Tibial nerve (tissue), 4 donors: ENCODE data around the gene OLFML3. TPM values are rescaled to one million over a fixed set of nuclear protein-coding genes. Genes with fewer than 3 reads are reported as not detected.

ENCODE experiments used
- DNase-seq, 2 donors: peaks; one replicate each; pipeline ENCODE4 v3.0.0-alpha.2; 2019; ENCODE audit warnings: low spot score in 2 of 2
- H3K27ac ChIP-seq, 4 donors: fragments of 200-600 bp; sonication (generic) in 3 of 4; one replicate each; pipeline ENCODE4 v1.5.1; 2017 to 2019; ENCODE audit warnings: mild to moderate bottlenecking in 1 of 4
- H3K27me3 ChIP-seq, 2 donors: fragments of 200-600 bp; sonication (generic) in 1 of 2; one replicate each; pipeline versions ENCODE4 v1.5.1 to v1.6.0; 2017 to 2019
- H3K36me3 ChIP-seq, 3 donors: fragments of 200-600 bp; sonication (generic); one replicate each; pipeline ENCODE4 v1.5.1; 2018 to 2019
- H3K4me1 ChIP-seq, 4 donors: fragments of 200-600 bp; sonication (generic) in 3 of 4; one replicate each; pipeline ENCODE4 v1.5.1; 2017 to 2019
- H3K4me3 ChIP-seq, 4 donors: fragments of 200-600 bp; sonication (generic) in 3 of 4; one replicate each; pipeline ENCODE4 v1.5.1; 2017 to 2019; ENCODE audit warnings: mild to moderate bottlenecking in 1 of 4, moderate library complexity in 1 of 4
- H3K9me3 ChIP-seq, 4 donors: fragments of 200-600 bp; sonication (generic) in 3 of 4; one replicate each; pipeline ENCODE4 v1.5.1; 2017 to 2019
- EP300 ChIP-seq, 2 donors: sonication (generic); formaldehyde crosslinking; IDR thresholded peaks; one replicate each; pipeline ENCODE4 v1.6.1; 2017; ENCODE audit warnings: antibody characterized with exemption in 2 of 2, mild to moderate bottlenecking in 1 of 2
- POLR2A ChIP-seq, 2 donors: fragments of 450-650 bp; IDR thresholded peaks; one replicate each; pipeline ENCODE4 v1.6.1; 2017; ENCODE audit warnings: antibody characterized with exemption in 2 of 2, mild to moderate bottlenecking in 2 of 2, moderate library complexity in 2 of 2
- WGBS, 2 donors: methylation state at CpG; one replicate each; pipeline ENCODE4 v1.1.5; 2018; 5-methylcytosine and 5-hydroxymethylcytosine counted together
- total RNA-seq, 4 donors: library from RNA; depleted of rRNA; stranded (reverse); fragments of >200 nt; gene quantifications; one replicate each; pipeline ENCODE4 v1.1.0, GENCODE V29; 2016
- TF ChIP-seq, protein P1 (sequence below), 5 experiments: fragments of 200-600 bp in 3 of 5; fragments of 450-650 bp in 2 of 5; sonication (generic) in 3 of 5; IDR thresholded peaks; one replicate each; pipeline ENCODE4 v1.5.1; 2016 to 2019; ENCODE audit warnings: antibody characterized with exemption in 5 of 5, mild to moderate bottlenecking in 3 of 5, moderate library complexity in 2 of 5

Gene OLFML3
- total RNA-seq, 4 donors from 2014 or later, result 19.2 to 168 (median 50.0) TPM

DNA sequence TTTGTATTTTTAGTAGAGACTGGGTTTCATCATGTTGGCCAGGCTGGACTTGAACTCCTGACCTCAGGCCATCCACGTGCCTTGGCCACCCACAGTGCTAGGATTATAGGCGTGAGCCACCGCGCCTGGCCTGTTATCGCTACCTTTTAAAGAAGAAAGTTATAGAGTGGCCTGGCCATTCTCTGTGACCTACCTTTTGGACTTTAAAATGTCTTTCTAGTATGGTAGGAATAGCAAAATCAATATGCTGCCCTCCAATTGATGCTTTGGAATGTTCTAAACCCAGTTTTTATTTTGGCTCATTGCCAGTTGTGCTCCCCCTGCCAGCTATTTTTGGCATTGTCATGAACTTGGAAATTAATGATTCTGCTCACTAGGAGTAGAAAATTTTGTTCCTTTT, 30.3 kb upstream of the OLFML3 start:
- TF ChIP-seq, protein P1, sequence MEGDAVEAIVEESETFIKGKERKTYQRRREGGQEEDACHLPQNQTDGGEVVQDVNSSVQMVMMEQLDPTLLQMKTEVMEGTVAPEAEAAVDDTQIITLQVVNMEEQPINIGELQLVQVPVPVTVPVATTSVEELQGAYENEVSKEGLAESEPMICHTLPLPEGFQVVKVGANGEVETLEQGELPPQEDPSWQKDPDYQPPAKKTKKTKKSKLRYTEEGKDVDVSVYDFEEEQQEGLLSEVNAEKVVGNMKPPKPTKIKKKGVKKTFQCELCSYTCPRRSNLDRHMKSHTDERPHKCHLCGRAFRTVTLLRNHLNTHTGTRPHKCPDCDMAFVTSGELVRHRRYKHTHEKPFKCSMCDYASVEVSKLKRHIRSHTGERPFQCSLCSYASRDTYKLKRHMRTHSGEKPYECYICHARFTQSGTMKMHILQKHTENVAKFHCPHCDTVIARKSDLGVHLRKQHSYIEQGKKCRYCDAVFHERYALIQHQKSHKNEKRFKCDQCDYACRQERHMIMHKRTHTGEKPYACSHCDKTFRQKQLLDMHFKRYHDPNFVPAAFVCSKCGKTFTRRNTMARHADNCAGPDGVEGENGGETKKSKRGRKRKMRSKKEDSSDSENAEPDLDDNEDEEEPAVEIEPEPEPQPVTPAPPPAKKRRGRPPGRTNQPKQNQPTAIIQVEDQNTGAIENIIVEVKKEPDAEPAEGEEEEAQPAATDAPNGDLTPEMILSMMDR (IDR thresholded peaks at IDR 0.05), result peak in 4 of 5 experiments; percentile 11 to 40 (median 22)
- TF ChIP-seq EP300 (IDR thresholded peaks at IDR 0.05) (peak in 1 of 2 donors; percentile 32), POLR2A (IDR thresholded peaks at IDR 0.05) (no peak)
- H3K9me3 ChIP-seq, result no peaks in the 10 kb centered on the region
- peaks cover 0 to 57% (median 25%) of the 10 kb centered on the region in 4 donors for H3K4me1 ChIP-seq
- H3K36me3 ChIP-seq, result peaks cover 0 to 14% (median 0%) of the 10 kb centered on the region in 3 donors
- 59 to 69% methylated on average over 5 of the region's 5 CpGs for WGBS, 2 donors
- no peak overlapping the region for H3K4me3 ChIP-seq
- H3K27me3 ChIP-seq, result no peaks in the 10 kb centered on the region
- H3K27ac ChIP-seq, result peak overlapping the region in 1 of 4 donors; percentile 64
- DNase-seq, result peak in 1 of 2 donors; percentile 34

DNA sequence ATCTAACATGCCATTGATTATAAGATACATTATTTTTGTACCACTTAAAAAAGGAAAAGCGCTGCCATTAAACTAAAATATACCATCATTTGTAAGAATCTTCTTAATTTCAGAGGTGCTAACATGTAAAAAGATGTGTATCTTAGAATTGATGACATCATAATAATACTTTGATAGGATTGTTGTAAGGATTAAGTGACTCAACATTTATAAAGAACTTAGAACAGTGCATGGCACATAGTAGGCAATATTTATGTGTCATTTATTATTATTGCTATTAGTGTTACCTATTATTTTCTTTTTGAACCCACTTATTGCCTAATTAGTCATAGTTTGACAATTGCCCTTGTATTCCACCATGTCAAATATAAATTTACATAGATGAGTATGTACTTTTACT, 28.4 kb upstream of the OLFML3 start:
- H3K4me1 ChIP-seq, result peaks cover 0 to 56% (median 25%) of the 10 kb centered on the region in 4 donors
- WGBS, 2 donors, result 96 to 100% methylated on average over 1 of the region's 1 CpG
- no peak overlapping the region for H3K4me3 ChIP-seq
- no peaks in the 10 kb centered on the region for H3K9me3 ChIP-seq
- no peak for DNase-seq
- no peaks in the 10 kb centered on the region for H3K27me3 ChIP-seq
- peaks cover 0 to 11% (median 0%) of the 10 kb centered on the region in 3 donors for H3K36me3 ChIP-seq
- no peak overlapping the region for H3K27ac ChIP-seq
- TF ChIP-seq POLR2A (IDR thresholded peaks at IDR 0.05) (no peak), EP300 (IDR thresholded peaks at IDR 0.05) (no peak)
- TF ChIP-seq, protein P1 (IDR thresholded peaks at IDR 0.05), result no peak

DNA sequence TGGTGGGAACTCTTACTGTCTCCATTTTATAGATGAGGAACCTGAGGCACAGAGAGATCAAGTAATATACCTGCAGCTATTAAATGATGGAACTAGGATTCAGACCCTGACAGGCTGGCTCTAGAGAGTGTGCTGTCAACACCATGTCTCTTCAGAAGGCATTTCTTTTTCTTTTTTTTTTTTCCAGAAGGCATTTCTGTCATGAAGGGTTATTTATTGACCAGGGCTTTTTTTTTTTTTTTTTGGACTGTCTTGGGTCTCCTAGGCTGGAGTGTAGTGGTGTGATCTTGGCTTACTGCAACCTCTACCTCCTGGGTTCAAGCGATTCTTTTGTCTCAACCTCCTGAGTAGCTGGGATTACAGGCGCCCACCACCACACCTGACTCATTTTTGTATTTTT, 27.6 kb upstream of the OLFML3 start:
- no peak overlapping the region for H3K4me3 ChIP-seq
- no peaks in the 10 kb centered on the region for H3K27me3 ChIP-seq
- no peak for DNase-seq
- no peak overlapping the region for H3K27ac ChIP-seq
- no peaks in the 10 kb centered on the region for H3K9me3 ChIP-seq
- H3K36me3 ChIP-seq, result peaks cover 0 to 18% (median 0%) of the 10 kb centered on the region in 3 donors
- TF ChIP-seq, protein P1 (IDR thresholded peaks at IDR 0.05), result no peak
- TF ChIP-seq EP300 (IDR thresholded peaks at IDR 0.05), result no peak
- TF ChIP-seq POLR2A (IDR thresholded peaks at IDR 0.05), result no peak
- H3K4me1 ChIP-seq, result peaks cover 0 to 48% (median 22%) of the 10 kb centered on the region in 4 donors
- 98 to 100% methylated on average over 2 of the region's 2 CpGs for WGBS, 2 donors

DNA sequence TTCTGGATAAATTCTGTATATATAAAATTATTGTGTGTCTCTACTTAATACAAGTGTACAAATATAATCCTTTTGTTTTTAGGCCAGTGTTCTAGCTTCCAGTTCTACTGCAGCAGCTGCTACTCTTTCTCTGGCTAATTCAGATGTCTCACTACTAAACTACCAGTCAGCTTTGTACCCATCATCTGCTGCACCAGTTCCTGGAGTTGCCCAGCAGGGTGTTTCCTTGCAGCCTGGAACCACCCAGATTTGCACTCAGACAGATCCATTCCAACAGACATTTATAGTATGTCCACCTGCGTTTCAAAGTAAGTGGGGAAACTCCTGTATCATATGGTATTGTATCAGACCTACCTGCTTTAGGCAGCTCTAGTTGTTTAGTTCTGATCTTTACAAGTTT, 21.3 kb upstream of the OLFML3 start:
- peaks cover 0 to under 1% (median 0%) of the 10 kb centered on the region in 4 donors for H3K4me1 ChIP-seq
- no peak overlapping the region for H3K27ac ChIP-seq
- 74 to 91% methylated on average over 1 of the region's 1 CpG for WGBS, 2 donors
- H3K4me3 ChIP-seq, result no peak overlapping the region
- H3K9me3 ChIP-seq, result no peaks in the 10 kb centered on the region
- no peak for DNase-seq
- TF ChIP-seq POLR2A (IDR thresholded peaks at IDR 0.05), result no peak
- TF ChIP-seq, protein P1 (IDR thresholded peaks at IDR 0.05), result no peak
- no peak for TF ChIP-seq EP300 (IDR thresholded peaks at IDR 0.05)
- no peaks in the 10 kb centered on the region for H3K27me3 ChIP-seq
- peaks cover 5 to 67% (median 5%) of the 10 kb centered on the region in 3 donors for H3K36me3 ChIP-seq

DNA sequence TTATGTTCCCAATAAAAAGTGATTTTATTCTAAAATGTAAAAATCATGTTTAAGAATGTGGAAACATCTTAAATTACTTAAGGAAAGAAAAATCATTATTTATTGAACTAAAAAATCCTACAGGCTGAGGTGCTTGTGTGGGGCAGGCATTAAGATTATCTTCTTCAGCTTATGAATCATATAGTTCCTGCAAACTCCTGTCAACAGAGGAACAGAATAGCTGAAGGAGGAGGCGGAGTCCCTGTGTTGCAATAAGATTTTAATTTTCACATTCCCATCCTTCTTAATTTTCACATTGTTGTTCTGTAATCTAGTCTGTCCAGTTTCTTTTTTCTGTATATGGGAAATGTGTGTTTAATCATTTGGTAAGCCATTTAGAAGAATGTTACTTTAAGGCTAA, 20.6 kb upstream of the OLFML3 start:
- Histone ChIP-seq H3K27me3 (no peaks in the 10 kb centered on the region), H3K27ac (no peak overlapping the region), H3K36me3 (peaks cover 5 to 75% (median 5%) of the 10 kb centered on the region in 3 donors), H3K4me1 (no peaks in the 10 kb centered on the region), H3K4me3 (no peak overlapping the region), H3K9me3 (no peaks in the 10 kb centered on the region)
- no peak for DNase-seq
- WGBS, 2 donors, result 84% methylated on average over 1 of the region's 1 CpG
- no peak for TF ChIP-seq EP300 (IDR thresholded peaks at IDR 0.05)
- TF ChIP-seq POLR2A (IDR thresholded peaks at IDR 0.05), result no peak
